22Rv1 (cell line): ENCODE measurements around the gene TMEM190.

Experiments
- CTCF ChIP-seq: fragments of 450-650 bp; IDR thresholded peaks from 2 replicates; pipeline ENCODE4 v1.5.1; 2017; ENCODE audit warnings: mild to moderate bottlenecking
- ZFX ChIP-seq: fragments of 450-650 bp; IDR thresholded peaks from 2 replicates; pipeline ENCODE4 v1.6.1; 2017; ENCODE audit warnings: antibody characterized with exemption, borderline replicate concordance

GRCh38 chr19:55386493-55386971 is 9.9 kb downstream of the TMEM190 start:
- no peak for TF ChIP-seq CTCF
- no peak for TF ChIP-seq ZFX
